MCF 10A (cell line): ENCODE measurements around the gene ABCC8. TPM values are rescaled to one million over a fixed set of nuclear protein-coding genes. Genes with fewer than 3 reads are reported as not detected.

Experiments used
- BruUV-seq: library from RNA; stranded (reverse); fragments of 400-500 nt; replicated peaks from 2 replicates; lab custom pipeline; 2021; lab: Mats Ljungman, UMichigan
- CTCF ChIA-PET: fragments of 300-600 bp; sonication (Branson Sonifier 250); formaldehyde crosslinking; extraction: SDS; loops from one replicate; lab custom pipeline; 2021; ENCODE audit warnings: antibody characterized with exemption, inconsistent platforms; lab: Yijun Ruan, JAX
- POLR2A ChIA-PET: fragments of 300-600, 350-650 bp; sonication (Branson Sonifier 250); formaldehyde crosslinking; extraction: SDS; loops from one replicate; lab custom pipeline; 2020; ENCODE audit warnings: antibody characterized with exemption, inconsistent platforms; lab: Yijun Ruan, JAX
- DNase-seq: peaks from one replicate; pipeline ENCODE4 v3.0.0-alpha.2; 2018; ENCODE audit not compliant: unreplicated experiment
- H3K27ac Mint-ChIP-seq: one replicate; pipeline ENCODE4 v1.8.0; 2022; ENCODE audit warnings: mild to moderate bottlenecking, low read depth, mixed read lengths; ENCODE audit not compliant: unreplicated experiment
- H3K27me3 Mint-ChIP-seq: one replicate; pipeline ENCODE4 v1.8.0; 2022; ENCODE audit warnings: mixed read lengths; ENCODE audit not compliant: insufficient read depth, unreplicated experiment
- H3K36me3 Mint-ChIP-seq: one replicate; pipeline ENCODE4 v1.8.0; 2022; ENCODE audit warnings: mild to moderate bottlenecking, moderate library complexity, mixed read lengths; ENCODE audit not compliant: insufficient read depth, unreplicated experiment
- H3K4me1 Mint-ChIP-seq: one replicate; pipeline ENCODE4 v1.8.0; 2022; ENCODE audit warnings: mixed read lengths; ENCODE audit not compliant: insufficient read depth, unreplicated experiment
- H3K4me3 Mint-ChIP-seq: one replicate; pipeline ENCODE4 v1.8.0; 2022; ENCODE audit warnings: mild to moderate bottlenecking, moderate library complexity, mixed read lengths; ENCODE audit not compliant: unreplicated experiment
- H3K9me3 Mint-ChIP-seq: one replicate; pipeline ENCODE4 v1.8.0; 2022; ENCODE audit warnings: mixed read lengths; ENCODE audit not compliant: unreplicated experiment
- intact Hi-C: fragments of 100-400 bp; cut with micrococcal nuclease; formaldehyde crosslinking; loops from 2 replicates; pipeline ENCODE4 v1.14.1; 2022
- total RNA-seq: library from RNA; stranded (reverse); gene quantifications from 2 replicates; pipeline ENCODE4 v1.2.3, GENCODE V29; 2022
- TF ChIP-seq, protein P1 (sequence below): fragments of 200-600 bp; IDR thresholded peaks from one replicate; pipeline ENCODE4 v1.8.0; 2022; ENCODE audit warnings: antibody characterized with exemption, mild to moderate bottlenecking; ENCODE audit not compliant: unreplicated experiment

ABCC8 gene
- total RNA-seq, 1 experiment from 2014 or later, result not detected

DNA sequence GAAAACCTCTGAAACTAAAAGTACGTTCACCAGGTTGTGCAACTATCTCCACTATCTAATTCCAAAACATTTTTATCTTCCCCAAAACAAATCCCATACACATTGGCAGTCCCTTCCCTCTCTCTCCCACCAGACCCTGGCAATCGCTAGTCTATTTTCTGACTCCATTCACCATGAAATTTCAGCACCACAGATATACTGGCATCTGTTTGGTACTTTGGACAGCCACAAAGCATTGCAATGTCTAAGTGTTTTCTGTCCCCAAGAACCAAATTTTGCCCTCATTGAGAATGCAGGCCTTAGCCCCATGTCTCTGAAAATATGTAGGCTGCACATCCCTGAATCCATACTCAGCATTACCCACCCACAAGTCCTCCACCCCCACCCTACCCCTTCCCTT lies 60.2 kb downstream of the ABCC8 start:
- Mint-ChIP-seq H3K36me3 (no peaks in the 10 kb centered on the region), H3K4me3 (no peak overlapping the region), H3K9me3 (no peaks in the 10 kb centered on the region), H3K27me3 (peaks cover 80% of the 10 kb centered on the region), H3K4me1 (no peaks in the 10 kb centered on the region), H3K27ac (no peak overlapping the region)
- POLR2A ChIA-PET, result no interaction called here
- TF ChIP-seq, protein P1, sequence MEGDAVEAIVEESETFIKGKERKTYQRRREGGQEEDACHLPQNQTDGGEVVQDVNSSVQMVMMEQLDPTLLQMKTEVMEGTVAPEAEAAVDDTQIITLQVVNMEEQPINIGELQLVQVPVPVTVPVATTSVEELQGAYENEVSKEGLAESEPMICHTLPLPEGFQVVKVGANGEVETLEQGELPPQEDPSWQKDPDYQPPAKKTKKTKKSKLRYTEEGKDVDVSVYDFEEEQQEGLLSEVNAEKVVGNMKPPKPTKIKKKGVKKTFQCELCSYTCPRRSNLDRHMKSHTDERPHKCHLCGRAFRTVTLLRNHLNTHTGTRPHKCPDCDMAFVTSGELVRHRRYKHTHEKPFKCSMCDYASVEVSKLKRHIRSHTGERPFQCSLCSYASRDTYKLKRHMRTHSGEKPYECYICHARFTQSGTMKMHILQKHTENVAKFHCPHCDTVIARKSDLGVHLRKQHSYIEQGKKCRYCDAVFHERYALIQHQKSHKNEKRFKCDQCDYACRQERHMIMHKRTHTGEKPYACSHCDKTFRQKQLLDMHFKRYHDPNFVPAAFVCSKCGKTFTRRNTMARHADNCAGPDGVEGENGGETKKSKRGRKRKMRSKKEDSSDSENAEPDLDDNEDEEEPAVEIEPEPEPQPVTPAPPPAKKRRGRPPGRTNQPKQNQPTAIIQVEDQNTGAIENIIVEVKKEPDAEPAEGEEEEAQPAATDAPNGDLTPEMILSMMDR, result no peak
- BruUV-seq, result no TSS peak
- intact Hi-C loops, result no loop called here
- DNase-seq, result no peak
- CTCF ChIA-PET, result no interaction called here

DNA sequence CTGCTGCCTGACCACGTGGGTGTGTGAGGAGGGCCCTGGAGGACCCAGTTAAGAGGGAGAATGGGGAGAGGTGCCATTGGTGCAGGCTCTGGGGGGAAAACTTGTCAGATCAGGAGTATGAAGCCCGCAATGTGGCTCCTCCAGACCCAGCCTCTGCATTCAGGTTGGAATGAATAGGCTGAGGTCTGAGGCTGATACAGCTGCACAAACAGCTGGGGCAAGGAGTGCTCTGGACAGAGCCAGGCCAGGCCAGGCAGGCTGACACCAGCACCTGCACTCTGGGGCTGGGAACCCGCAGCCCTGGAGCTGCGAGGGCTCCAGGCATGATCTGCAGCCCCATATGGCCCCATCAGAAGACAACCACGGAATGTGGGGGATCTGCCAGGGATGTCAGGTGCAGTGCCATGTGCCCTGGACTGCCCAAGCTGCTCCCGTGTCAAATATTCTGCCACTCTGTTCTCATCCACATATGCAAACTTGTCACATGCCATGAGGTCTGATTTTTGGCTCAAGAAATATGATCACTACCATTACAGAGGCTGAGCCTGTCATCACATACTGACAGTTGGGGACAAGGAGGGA lies 61.0 kb downstream of the ABCC8 start:
- Mint-ChIP-seq H3K36me3 (no peaks in the 10 kb centered on the region), H3K4me1 (no peaks in the 10 kb centered on the region), H3K4me3 (no peak overlapping the region), H3K27ac (no peak overlapping the region), H3K27me3 (peaks cover 71% of the 10 kb centered on the region), H3K9me3 (no peaks in the 10 kb centered on the region)
- TF ChIP-seq, protein P1, result no peak
- no peak for DNase-seq
- ChIA-PET CTCF (no interaction called here), POLR2A (no interaction called here)
- no TSS peak for BruUV-seq
- intact Hi-C loops, result no loop called here

DNA sequence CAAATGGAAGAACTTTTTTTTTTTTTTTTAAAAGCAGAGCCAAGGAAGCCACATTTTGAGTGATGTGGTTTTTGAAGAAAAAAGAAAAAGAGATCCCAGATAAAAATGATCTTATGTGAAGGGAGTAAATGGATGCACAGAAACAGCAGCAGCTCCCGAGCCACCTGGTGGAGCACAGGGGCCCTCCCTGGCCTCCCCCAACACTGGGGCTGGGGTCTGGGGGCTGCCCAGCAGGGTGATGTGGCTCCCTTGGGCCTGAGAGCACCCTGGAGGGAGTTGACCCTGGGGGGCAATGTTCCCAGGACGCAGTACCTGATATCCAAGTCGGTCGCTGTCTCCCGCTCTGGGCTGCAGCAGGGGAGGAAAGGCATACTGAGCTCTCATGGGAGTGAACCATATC lies 61.7 kb downstream of the ABCC8 start:
- peaks cover 66% of the 10 kb centered on the region for H3K27me3 Mint-ChIP-seq
- H3K9me3 Mint-ChIP-seq, result no peaks in the 10 kb centered on the region
- DNase-seq, result no peak
- H3K4me1 Mint-ChIP-seq, result no peaks in the 10 kb centered on the region
- ChIA-PET POLR2A (no interaction called here), CTCF (interaction anchor here (0.5 kb wide), 1 partner anchor 418 kb away, joined by 3 read pairs; no protein-coding TSS in a partner anchor)
- H3K4me3 Mint-ChIP-seq, result no peak overlapping the region
- TF ChIP-seq, protein P1, result no peak
- BruUV-seq, result no TSS peak
- no peak overlapping the region for H3K27ac Mint-ChIP-seq
- intact Hi-C loops, result no loop called here
- H3K36me3 Mint-ChIP-seq, result no peaks in the 10 kb centered on the region

DNA sequence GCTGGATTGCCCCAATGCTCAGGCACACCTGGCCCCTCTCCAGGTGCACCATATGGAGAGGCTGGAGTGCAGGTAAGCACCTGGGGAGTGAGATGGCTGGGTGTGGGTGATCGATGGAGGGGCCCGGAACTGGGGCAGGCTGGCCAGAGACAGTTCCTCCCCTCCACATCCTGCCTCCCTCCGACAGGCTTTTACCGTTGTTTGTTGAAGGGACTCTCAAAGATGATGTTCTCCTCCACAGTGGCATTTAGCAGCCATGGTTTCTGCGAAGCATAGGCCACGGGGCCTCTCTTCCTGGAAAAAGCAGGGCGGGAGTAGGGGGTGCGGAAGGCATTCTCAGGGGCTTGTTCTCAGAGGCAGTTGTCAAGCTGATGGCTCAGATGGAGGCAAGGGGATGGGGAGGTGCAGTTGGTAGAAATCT lies 62.3 kb downstream of the ABCC8 start:
- POLR2A ChIA-PET, result no interaction called here
- H3K27ac Mint-ChIP-seq, result no peak overlapping the region
- no peaks in the 10 kb centered on the region for H3K36me3 Mint-ChIP-seq
- TF ChIP-seq, protein P1, result no peak
- H3K9me3 Mint-ChIP-seq, result no peaks in the 10 kb centered on the region
- no peak for DNase-seq
- H3K4me1 Mint-ChIP-seq, result no peaks in the 10 kb centered on the region
- H3K27me3 Mint-ChIP-seq, result peaks cover 59% of the 10 kb centered on the region
- no peak overlapping the region for H3K4me3 Mint-ChIP-seq
- BruUV-seq, result no TSS peak
- intact Hi-C loops, result no loop called here
- CTCF ChIA-PET, result interaction anchor here (0.5 to 1.4 kb wide), 2 partner anchors 30 to 418 kb away, joined by 3 to 6 read pairs; no protein-coding TSS in a partner anchor
